ENCODE results near the gene PRKAR1A. TPM values are rescaled to one million over a fixed set of nuclear protein-coding genes. Genes with fewer than 3 reads are reported as not detected.
A peak's percentile ranks its signal among the peaks of the same experiment; 100 is the strongest.

Gene PRKAR1A
- total RNA-seq, 4 donors from 2014 or later: 245 to 286 (median 264) TPM

- TF ChIP-seq POLR2AphosphoS5 (IDR thresholded peaks at IDR 0.05) (no peak), EP300 (IDR thresholded peaks at IDR 0.05) (no peak), POLR2A (IDR thresholded peaks at IDR 0.05) (no peak)
- TF ChIP-seq, protein P1, sequence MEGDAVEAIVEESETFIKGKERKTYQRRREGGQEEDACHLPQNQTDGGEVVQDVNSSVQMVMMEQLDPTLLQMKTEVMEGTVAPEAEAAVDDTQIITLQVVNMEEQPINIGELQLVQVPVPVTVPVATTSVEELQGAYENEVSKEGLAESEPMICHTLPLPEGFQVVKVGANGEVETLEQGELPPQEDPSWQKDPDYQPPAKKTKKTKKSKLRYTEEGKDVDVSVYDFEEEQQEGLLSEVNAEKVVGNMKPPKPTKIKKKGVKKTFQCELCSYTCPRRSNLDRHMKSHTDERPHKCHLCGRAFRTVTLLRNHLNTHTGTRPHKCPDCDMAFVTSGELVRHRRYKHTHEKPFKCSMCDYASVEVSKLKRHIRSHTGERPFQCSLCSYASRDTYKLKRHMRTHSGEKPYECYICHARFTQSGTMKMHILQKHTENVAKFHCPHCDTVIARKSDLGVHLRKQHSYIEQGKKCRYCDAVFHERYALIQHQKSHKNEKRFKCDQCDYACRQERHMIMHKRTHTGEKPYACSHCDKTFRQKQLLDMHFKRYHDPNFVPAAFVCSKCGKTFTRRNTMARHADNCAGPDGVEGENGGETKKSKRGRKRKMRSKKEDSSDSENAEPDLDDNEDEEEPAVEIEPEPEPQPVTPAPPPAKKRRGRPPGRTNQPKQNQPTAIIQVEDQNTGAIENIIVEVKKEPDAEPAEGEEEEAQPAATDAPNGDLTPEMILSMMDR (IDR thresholded peaks at IDR 0.05): no peak
- Histone ChIP-seq H3K9me3 (no peaks in the 10 kb centered on the region), H3K4me1 (peaks cover 47% of the 10 kb centered on the region), H3K36me3 (no peaks in the 10 kb centered on the region), H3K27me3 (no peaks in the 10 kb centered on the region), H3K4me3 (no peak overlapping the region), H3K27ac (no peak overlapping the region)
- no peak for DNase-seq (ENCODE audit: low spot score in 2 of 2)
- 95% methylated on average over 4 of the region's 4 CpGs for WGBS
These were observed 17.1 kb upstream of the PRKAR1A start for GRCh38 chr17:68495081-68495480.

DNA sequence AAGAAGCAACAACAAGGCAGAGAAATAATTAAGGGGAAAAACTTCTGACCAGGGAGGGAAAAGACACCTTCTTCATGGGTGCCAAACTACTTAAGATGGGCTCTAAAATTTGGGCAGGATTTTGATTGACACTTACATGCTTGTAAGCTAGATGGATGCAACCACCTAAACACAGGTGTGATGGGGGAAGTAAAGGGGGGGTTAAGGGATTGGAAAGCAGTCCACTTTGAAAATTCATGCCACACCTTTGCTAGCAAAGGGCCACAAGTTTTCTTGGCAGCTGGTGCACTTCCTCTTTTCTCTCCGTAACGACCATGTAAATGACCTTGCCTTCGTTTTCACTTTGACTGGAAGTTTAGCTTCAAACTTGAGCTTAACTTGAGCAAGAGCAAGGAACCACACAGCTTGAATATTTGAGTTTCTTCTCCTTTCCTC, 14.3 kb upstream of the PRKAR1A start:
- no peak overlapping the region for H3K27ac ChIP-seq
- 12% methylated on average over 3 of the region's 3 CpGs for WGBS
- H3K9me3 ChIP-seq: no peaks in the 10 kb centered on the region
- H3K4me3 ChIP-seq: no peak overlapping the region
- H3K4me1 ChIP-seq: peaks cover 26% of the 10 kb centered on the region
- TF ChIP-seq, protein P1 (IDR thresholded peaks at IDR 0.05): no peak
- TF ChIP-seq POLR2AphosphoS5 (IDR thresholded peaks at IDR 0.05): no peak
- TF ChIP-seq POLR2A (IDR thresholded peaks at IDR 0.05): no peak
- no peak for TF ChIP-seq EP300 (IDR thresholded peaks at IDR 0.05)
- H3K36me3 ChIP-seq: no peaks in the 10 kb centered on the region
- H3K27me3 ChIP-seq: no peaks in the 10 kb centered on the region
- DNase-seq (ENCODE audit: low spot score in 2 of 2): no peak

- no peak for DNase-seq (ENCODE audit: low spot score in 2 of 2)
- WGBS: 64% methylated on average over 7 of the region's 7 CpGs
- Histone ChIP-seq H3K27me3 (no peaks in the 10 kb centered on the region), H3K4me3 (no peak overlapping the region), H3K36me3 (no peaks in the 10 kb centered on the region), H3K4me1 (peaks cover 18% of the 10 kb centered on the region), H3K27ac (peak overlapping the region; percentile 10), H3K9me3 (no peaks in the 10 kb centered on the region)
- TF ChIP-seq POLR2AphosphoS5 (IDR thresholded peaks at IDR 0.05) (no peak), POLR2A (IDR thresholded peaks at IDR 0.05) (no peak)
These were observed 13.5 kb upstream of the PRKAR1A start for GRCh38 chr17:68498479-68499326.

DNA sequence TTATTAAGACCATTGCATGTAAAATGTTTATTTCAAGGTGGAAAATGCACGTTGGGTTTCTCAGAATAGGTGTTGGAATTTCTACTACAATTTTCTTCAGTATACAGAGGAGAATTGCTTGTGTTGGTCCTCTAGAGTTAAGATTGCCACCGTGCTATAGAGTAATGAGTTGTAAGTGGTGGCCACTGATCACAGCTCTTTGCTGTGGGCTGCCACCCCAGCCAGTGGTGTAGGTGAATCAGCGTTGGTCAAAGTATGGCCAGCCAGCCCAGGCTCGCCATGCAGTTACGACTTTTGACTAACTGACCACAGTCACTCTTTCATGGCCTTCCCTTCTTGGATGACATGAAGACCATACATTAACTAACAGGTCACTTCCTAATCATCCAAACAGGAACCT, 12.6 kb upstream of the PRKAR1A start:
- Histone ChIP-seq H3K4me1 (peaks cover 16% of the 10 kb centered on the region), H3K9me3 (no peaks in the 10 kb centered on the region), H3K36me3 (no peaks in the 10 kb centered on the region), H3K4me3 (no peak overlapping the region), H3K27ac (no peak overlapping the region), H3K27me3 (no peaks in the 10 kb centered on the region)
- 93% methylated on average over 5 of the region's 5 CpGs for WGBS
- TF ChIP-seq, protein P1 (IDR thresholded peaks at IDR 0.05): no peak
- TF ChIP-seq POLR2A (IDR thresholded peaks at IDR 0.05) (no peak), EP300 (IDR thresholded peaks at IDR 0.05) (no peak), POLR2AphosphoS5 (IDR thresholded peaks at IDR 0.05) (no peak)
- DNase-seq (ENCODE audit: low spot score in 2 of 2): no peak

GRCh38 chr17:68501074-68501473, 11.2 kb upstream of the PRKAR1A start:
- DNase-seq (ENCODE audit: low spot score in 2 of 2): no peak
- Histone ChIP-seq H3K4me1 (peaks cover 16% of the 10 kb centered on the region), H3K4me3 (no peak overlapping the region), H3K36me3 (no peaks in the 10 kb centered on the region), H3K27ac (no peak overlapping the region), H3K27me3 (no peaks in the 10 kb centered on the region), H3K9me3 (no peaks in the 10 kb centered on the region)
- TF ChIP-seq POLR2AphosphoS5 (IDR thresholded peaks at IDR 0.05) (no peak), EP300 (IDR thresholded peaks at IDR 0.05) (no peak), POLR2A (IDR thresholded peaks at IDR 0.05) (no peak)
- TF ChIP-seq, protein P1 (IDR thresholded peaks at IDR 0.05): no peak
- WGBS: 89% methylated on average over 3 of the region's 3 CpGs

All from suprapubic skin (tissue), 4 donors.